Suppressor macrophage (primary cell): Measurements from ENCODE around the gene HBA2.
"Not testable (repeated sequence)": the region's sequence is repeated elsewhere in the genome, so short reads cannot be mapped to it uniquely, and the experiment has no call there.

Experiments
- DNase-seq, 4 experiments: peaks; one replicate each; pipeline ENCODE4 v3.0.0-alpha.2; 2020 to 2022

Gene HBA2

DNA sequence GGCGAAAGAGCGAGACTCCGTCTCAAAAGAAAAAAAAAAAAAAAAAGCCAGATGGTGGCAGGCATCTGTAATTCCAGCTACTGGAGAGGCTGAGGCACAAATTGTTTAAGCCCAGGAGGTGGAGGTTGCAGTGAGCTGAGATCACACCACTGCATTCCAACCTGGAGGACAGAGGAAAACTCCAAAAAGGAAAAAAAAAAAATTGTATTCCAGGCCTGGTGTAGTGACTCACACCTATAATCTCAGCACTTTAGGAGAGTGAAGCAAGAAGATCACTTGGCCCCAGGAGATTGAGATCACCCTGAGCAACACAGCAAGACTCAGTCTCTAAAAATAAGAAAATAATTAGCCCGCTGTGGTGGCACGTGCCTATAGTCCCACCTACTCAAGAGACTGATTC, 27.7 kb downstream of the HBA2 start:
- DNase-seq = no peak

DNA sequence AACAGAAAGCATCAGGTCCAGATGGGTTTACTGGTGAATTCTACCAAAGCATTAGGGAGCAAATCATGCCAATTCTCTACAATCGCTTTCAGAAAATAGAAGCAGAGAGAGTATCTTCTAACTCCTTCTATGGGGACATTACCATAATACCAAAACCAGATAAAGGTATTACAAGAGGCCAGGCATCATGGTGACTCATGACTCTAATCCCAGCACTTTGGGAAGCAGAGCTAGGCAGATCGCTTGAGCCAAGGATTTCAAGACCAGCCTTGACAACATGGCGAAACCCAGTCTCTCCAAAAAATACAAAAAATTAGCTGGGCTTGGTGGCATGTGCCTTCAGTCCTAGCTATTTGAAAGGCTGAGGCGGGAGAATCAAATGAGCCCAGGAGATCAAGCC, 30.6 kb downstream of the HBA2 start:
- no peak for DNase-seq

DNA sequence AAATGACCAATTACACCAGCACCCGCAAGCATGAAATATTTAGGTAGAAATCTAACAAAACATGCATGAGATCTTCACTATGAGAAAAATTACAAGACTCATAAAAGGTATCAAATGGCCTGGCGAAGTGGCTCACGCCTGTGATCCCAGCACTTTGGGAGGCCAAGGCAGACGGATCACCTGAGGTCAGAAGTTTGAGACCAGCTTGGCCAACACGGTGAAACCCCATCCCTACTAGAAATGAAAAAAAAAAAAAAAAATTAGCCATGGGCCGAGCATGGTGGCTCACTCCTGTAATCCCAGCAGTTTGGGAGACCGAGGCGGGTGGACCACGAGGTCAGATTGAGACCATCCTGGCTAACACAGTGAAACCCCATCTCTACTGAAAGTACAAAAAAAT, 31.4 kb downstream of the HBA2 start:
- DNase-seq = not testable (repeated sequence)

DNA sequence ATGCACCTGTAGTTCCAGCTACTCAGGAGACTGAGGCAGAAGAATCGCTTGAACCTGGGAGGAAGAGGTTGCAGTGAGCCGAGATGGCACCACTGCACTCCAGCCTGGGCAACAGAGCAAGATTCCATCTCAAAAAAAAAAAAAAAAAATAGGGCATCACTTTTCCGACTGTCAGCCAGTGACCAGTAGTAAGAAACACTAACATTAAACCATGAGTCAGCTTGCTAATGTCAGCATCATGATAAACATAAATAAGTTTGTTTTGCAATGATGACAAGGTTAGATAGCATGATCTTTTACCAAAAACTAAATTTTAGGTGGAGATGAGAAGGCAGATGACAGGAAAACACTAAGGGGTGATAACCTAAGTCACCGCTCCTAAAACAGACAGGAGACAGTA, 36.7 kb downstream of the HBA2 start:
- not testable (repeated sequence) for DNase-seq

DNA sequence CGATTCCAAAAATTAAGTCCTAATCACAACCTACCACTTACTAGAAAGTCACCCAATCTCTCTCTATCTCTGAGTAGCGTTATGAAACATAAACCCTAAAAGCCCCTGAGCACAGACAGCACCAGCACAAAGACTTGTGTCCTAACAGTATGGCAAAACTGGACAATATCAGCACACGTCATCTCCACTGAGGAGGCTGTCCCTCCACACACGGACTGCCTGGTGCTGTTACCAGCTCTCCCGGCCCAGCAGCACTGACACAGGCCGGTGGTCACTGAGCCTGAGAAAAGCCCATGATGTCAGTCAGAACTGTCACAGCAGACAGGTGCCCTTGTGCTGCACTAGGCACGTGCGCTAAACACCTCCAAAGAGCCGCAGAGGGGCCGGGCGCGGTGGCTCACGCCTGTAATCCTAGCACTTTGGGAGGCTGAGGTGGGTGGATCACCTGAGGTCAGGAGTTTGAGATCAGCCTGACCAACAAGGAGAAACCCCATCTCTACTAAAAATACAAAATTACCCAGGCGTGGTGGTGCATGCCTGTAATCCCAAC, 39.0 kb downstream of the HBA2 start:
- DNase-seq = not testable (repeated sequence)

DNA sequence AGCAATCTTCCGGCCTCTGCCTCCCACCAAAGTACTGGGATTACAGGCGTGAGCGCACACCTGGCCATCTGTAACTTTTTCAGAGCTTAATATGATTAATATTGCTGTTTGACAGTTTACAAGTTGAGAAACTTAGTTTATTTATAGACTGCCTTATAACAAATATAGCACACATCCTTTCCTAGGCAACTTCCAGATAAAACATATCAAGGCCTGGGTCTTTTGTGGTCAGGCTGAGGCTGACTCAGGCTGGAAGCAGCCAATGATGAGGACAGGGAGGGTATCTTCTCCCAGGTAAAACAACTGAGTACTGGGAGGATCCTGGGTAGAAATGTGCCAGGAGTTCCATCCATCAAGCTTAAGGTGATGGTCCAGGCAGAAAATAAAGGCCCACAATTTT, 40.3 kb downstream of the HBA2 start:
- DNase-seq = no peak

DNA sequence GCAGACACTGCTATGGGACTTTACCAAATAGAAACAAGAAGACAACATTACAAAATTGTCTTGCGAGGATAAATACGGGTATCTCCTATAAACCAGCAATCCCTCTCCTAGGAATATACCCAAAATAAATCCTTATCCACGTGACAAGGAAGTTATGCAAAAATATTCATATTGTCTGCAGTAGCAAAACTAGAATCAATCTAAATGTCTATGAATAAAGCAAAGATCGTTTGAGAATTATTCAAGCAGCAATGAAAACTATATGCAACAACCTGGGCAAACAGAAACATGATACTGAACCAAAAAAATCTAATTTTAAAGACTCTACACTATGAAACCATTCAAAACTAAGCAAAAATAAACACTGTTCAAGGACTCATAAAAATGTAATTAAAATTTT, 47.3 kb downstream of the HBA2 start:
- DNase-seq = no peak
